Adrenal gland (tissue), 12 donors: ENCODE results near the gene LIPG. TPM values are rescaled to one million over a fixed set of nuclear protein-coding genes. Genes with fewer than 3 reads are reported as not detected.
"Not testable (repeated sequence)": the region's sequence is repeated elsewhere in the genome, so short reads cannot be mapped to it uniquely, and the experiment has no call there.

Source experiments
- DNase-seq, 7 donors: peaks; one replicate each; pipeline ENCODE4 v3.0.0-alpha.2; 2019 to 2020
- H3K27ac ChIP-seq, 5 donors: fragments of 200-600 bp; sonication (generic) in 4 of 5; 1 replicate in 3 of 5; 2 replicates in 2 of 5; pipeline versions ENCODE4 v1.5.1 to v1.8.0; 2016 to 2020; ENCODE audit warnings: mild to moderate bottlenecking in 1 of 5
- H3K27me3 ChIP-seq: fragments of 200-600 bp; 2 replicates; pipeline ENCODE4 v1.8.0; 2021
- H3K36me3 ChIP-seq, 2 donors: fragments of 200-600 bp; replicated peaks in 1 of 2; 1 replicate in 1 of 2; 2 replicates in 1 of 2; pipeline versions ENCODE4 v1.5.1 to v1.8.0; 2018 to 2022
- H3K4me1 ChIP-seq, 2 donors: fragments of 200-600 bp; replicated peaks in 1 of 2; 1 replicate in 1 of 2; 2 replicates in 1 of 2; pipeline versions ENCODE4 v1.5.1 to v1.8.0; 2018 to 2021
- H3K4me3 ChIP-seq, 4 donors: fragments of 200-600 bp; sonication (generic) in 3 of 4; one replicate each; pipeline ENCODE4 v1.5.1; 2016 to 2018
- H3K9me3 ChIP-seq, 3 donors: fragments of 200-600 bp; sonication (generic) in 1 of 3; replicated peaks in 1 of 3; 1 replicate in 2 of 3; 2 replicates in 1 of 3; pipeline versions ENCODE4 v1.5.1 to v1.8.0; 2016 to 2021
- CTCF ChIP-seq, 6 experiments: fragments of 450-650 bp in 4 of 6; fragments of 200-600 bp in 2 of 6; sonication (generic) in 1 of 6; IDR thresholded peaks; 1 replicate in 5 of 6; 2 replicates in 1 of 6; pipeline versions ENCODE4 v1.5.1 to v1.8.0; 2016 to 2021; ENCODE audit warnings: antibody characterized with exemption in 6 of 6, mild to moderate bottlenecking in 2 of 6, moderate library complexity in 1 of 6
- POLR2A ChIP-seq, 2 donors: fragments of 450-650 bp; IDR thresholded peaks; one replicate each; pipeline ENCODE4 v1.6.1; 2017; ENCODE audit warnings: antibody characterized with exemption in 2 of 2, mild to moderate bottlenecking in 2 of 2, moderate library complexity in 1 of 2
- whole genome bisulfite sequencing, 4 donors: extraction: QIAGEN DNeasy Blood & Tissue Kit in 2 of 4; methylation state at CpG; one replicate each; pipeline versions ENCODE4 v1.1.5 to v1.1.7; 2013 to 2017; 5-methylcytosine and 5-hydroxymethylcytosine counted together
- intact Hi-C, 2 donors: fragments of 100-400 bp; cut with DNase I; formaldehyde crosslinking; loops; one replicate each; pipeline versions ENCODE4 v1.14.1 to v1.15.0; 2022 to 2023
- polyA plus RNA-seq, 3 donors: library from polyadenylated mRNA; stranded (reverse); fragments of 200-250 nt in 2 of 3; fragments of 350-450 nt in 1 of 3; fragmentation: Illumina TruSeq in 1 of 3; extraction: RNeasy Lipid Tissue Mini Kit (QIAGEN cat#74804) in 1 of 3; gene quantifications; one replicate each; pipeline ENCODE4 v1.2.3, GENCODE V29; 2013 to 2014
- total RNA-seq, 9 donors: library from RNA; depleted of rRNA in 4 of 9; stranded (reverse); fragments of >200 nt in 4 of 9; fragments of 120-200 nt in 1 of 9; fragmentation: NEBNext Ultra II Directional in 1 of 9; extraction: Animal tissue kit (Norgen Biotek cat#: 25700) in 1 of 9; gene quantifications; one replicate each; pipeline versions ENCODE4 v1.1.0 to v1.2.4, GENCODE V29; 2013 to 2023
- donor health status: healthy with polysubstance abuse.
- donor health status: Bipolar disorder and iron deficiency.
- donor health status: DM: yes; HTN: yes; CAD: no.
- donor health status: DM: no; HTN: no; CAD: no.
- donor health status: DM: no; HTN: no; CAD: no.
- donor health status: DM: yes; HTN: yes; CAD: no.

LIPG gene
- total and polyA plus RNA-seq, 12 donors = 0.16 to 2.8 (median 0.44) TPM; not detected in 1

- Histone ChIP-seq H3K4me3 (no peak overlapping the region), H3K27me3 (no peaks in the 10 kb centered on the region), H3K36me3 (no peaks in the 10 kb centered on the region), H3K4me1 (no peaks in the 10 kb centered on the region), H3K9me3 (no peaks in the 10 kb centered on the region), H3K27ac (no peak overlapping the region)
- no peak for TF ChIP-seq POLR2A (IDR thresholded peaks at IDR 0.05)
- TF ChIP-seq CTCF (IDR thresholded peaks at IDR 0.05) = no peak
- 70 to 91% (median 86%) methylated on average over 6 of the region's 6 CpGs for WGBS, 4 donors
- intact Hi-C loops = no loop called here
- DNase-seq = no peak
Measured at GRCh38 chr18:49569724-49570123, 7.9 kb downstream of the LIPG start.

GRCh38 chr18:49570836-49571235 is 9.0 kb downstream of the LIPG start:
- intact Hi-C loops = no loop called here
- no peaks in the 10 kb centered on the region for H3K36me3 ChIP-seq
- no peak overlapping the region for H3K27ac ChIP-seq
- no peaks in the 10 kb centered on the region for H3K9me3 ChIP-seq
- H3K27me3 ChIP-seq = no peaks in the 10 kb centered on the region
- no peak for DNase-seq
- H3K4me3 ChIP-seq = no peak overlapping the region
- WGBS, 4 donors = 64 to 76% (median 71%) methylated on average over 5 of the region's 5 CpGs
- no peaks in the 10 kb centered on the region for H3K4me1 ChIP-seq
- no peak for TF ChIP-seq CTCF (IDR thresholded peaks at IDR 0.05)
- TF ChIP-seq POLR2A (IDR thresholded peaks at IDR 0.05) = no peak

GRCh38 chr18:49572611-49573345 is 10.9 kb downstream of the LIPG start:
- TF ChIP-seq CTCF (IDR thresholded peaks at IDR 0.05) (no peak), POLR2A (IDR thresholded peaks at IDR 0.05) (no peak)
- H3K4me3 ChIP-seq = no peak overlapping the region

GRCh38 chr18:49573835-49574234 is 12.0 kb downstream of the LIPG start:
- Histone ChIP-seq H3K4me1 (no peaks in the 10 kb centered on the region), H3K27ac (no peak overlapping the region), H3K4me3 (no peak overlapping the region), H3K9me3 (no peaks in the 10 kb centered on the region), H3K27me3 (no peaks in the 10 kb centered on the region), H3K36me3 (no peaks in the 10 kb centered on the region)
- TF ChIP-seq CTCF (IDR thresholded peaks at IDR 0.05) (no peak), POLR2A (IDR thresholded peaks at IDR 0.05) (no peak)
- 85 to 92% (median 89%) methylated on average over 2 of the region's 2 CpGs for WGBS, 4 donors
- intact Hi-C loops = no loop called here
- no peak for DNase-seq

More at GRCh38 chr18:49572611-49573345, 10.9 kb downstream of the LIPG start:
- Histone ChIP-seq H3K9me3 (no peaks in the 10 kb centered on the region), H3K4me1 (no peaks in the 10 kb centered on the region), H3K27me3 (no peaks in the 10 kb centered on the region), H3K36me3 (no peaks in the 10 kb centered on the region), H3K27ac (no peak overlapping the region)
- 86 to 91% (median 89%) methylated on average over 11 of the region's 11 CpGs for WGBS, 4 donors
- no peak for DNase-seq
- intact Hi-C loops = no loop called here

GRCh38 chr18:49579041-49579440 is 17.2 kb downstream of the LIPG start:
- WGBS, 4 donors = 63 to 100% (median 88%) methylated on average over 1 to 2 of the region's 2 CpGs
- intact Hi-C loops, H3K4me1 ChIP-seq, DNase-seq, H3K27me3 ChIP-seq, H3K36me3 ChIP-seq, H3K9me3 ChIP-seq, H3K27ac ChIP-seq, H3K4me3 ChIP-seq: not testable (repeated sequence)

GRCh38 chr18:49579583-49579982 is 17.7 kb downstream of the LIPG start:
- H3K36me3 ChIP-seq, H3K4me1 ChIP-seq, H3K9me3 ChIP-seq, DNase-seq, intact Hi-C loops, H3K27me3 ChIP-seq, H3K4me3 ChIP-seq, H3K27ac ChIP-seq: not testable (repeated sequence)
- WGBS, 4 donors = 91 to 94% (median 92%) methylated on average over 2 of the region's 2 CpGs
